ACC112 (cell line): ENCODE results near the gene HDAC4.
"Not testable (repeated sequence)": the region's sequence is repeated elsewhere in the genome, so short reads cannot be mapped to it uniquely, and the experiment has no call there.

Experiments used
- H2AFZ ChIP-seq: fragments of 200-600 bp; sonication (generic); one replicate; pipeline ENCODE4 v1.6.0; 2017; ENCODE audit warnings: antibody characterized with exemption, low read length; ENCODE audit not compliant: unreplicated experiment
- H3K27ac ChIP-seq: fragments of 200-600 bp; sonication (generic); 2 replicates; pipeline ENCODE4 v1.5.1; 2014; ENCODE audit warnings: low read depth, mild to moderate bottlenecking, antibody characterized with exemption, low read length, moderate library complexity
- H3K27me3 ChIP-seq: fragments of 200-600 bp; sonication (generic); 2 replicates; pipeline ENCODE4 v1.6.1; 2014; ENCODE audit warnings: mild to moderate bottlenecking, antibody characterized with exemption, low read length, moderate library complexity, mixed read lengths; ENCODE audit not compliant: insufficient read depth
- H3K36me3 ChIP-seq: fragments of 200-600 bp; sonication (generic); 2 replicates; pipeline ENCODE4 v1.6.1; 2016; ENCODE audit warnings: mild to moderate bottlenecking, antibody characterized with exemption, low read length, moderate library complexity, mixed read lengths; ENCODE audit not compliant: insufficient read depth
- H3K4me1 ChIP-seq: fragments of 200-600 bp; sonication (generic); one replicate; pipeline ENCODE4 v1.6.1; 2016; ENCODE audit warnings: low read length, mixed read lengths; ENCODE audit not compliant: insufficient read depth, unreplicated experiment, control insufficient read depth
- H3K4me3 ChIP-seq: fragments of 200-600 bp; sonication (generic); 2 replicates; pipeline ENCODE4 v1.5.1; 2014; ENCODE audit warnings: mild to moderate bottlenecking, low read depth, low read length
- H3K79me2 ChIP-seq: fragments of 200-600 bp; sonication (generic); one replicate; pipeline ENCODE4 v1.6.0; 2016; ENCODE audit warnings: low read length; ENCODE audit not compliant: control insufficient read depth, unreplicated experiment, insufficient read depth

HDAC4 gene

GRCh38 chr2:239077260-239077659 lies 323.6 kb downstream of the HDAC4 start:
- no peaks in the 10 kb centered on the region for H3K27me3 ChIP-seq
- no peak overlapping the region for H3K27ac ChIP-seq
- H3K4me3 ChIP-seq, result no peak overlapping the region
- H3K79me2 ChIP-seq, result no peaks in the 10 kb centered on the region
- no peaks in the 10 kb centered on the region for H3K4me1 ChIP-seq
- no peaks in the 10 kb centered on the region for H3K36me3 ChIP-seq
- no peak overlapping the region for H2AFZ ChIP-seq

GRCh38 chr2:239075918-239076758 lies 324.7 kb downstream of the HDAC4 start:
- H3K36me3 ChIP-seq, result peaks cover 7% of the 10 kb centered on the region; the same call in 1 of the 2 replicates
- H3K27ac ChIP-seq, result no peak overlapping the region
- no peak overlapping the region for H3K4me3 ChIP-seq
- no peaks in the 10 kb centered on the region for H3K4me1 ChIP-seq
- no peak overlapping the region for H2AFZ ChIP-seq
- H3K79me2 ChIP-seq, result no peaks in the 10 kb centered on the region
- H3K27me3 ChIP-seq, result no peaks in the 10 kb centered on the region

- Histone ChIP-seq H3K27ac (no peak overlapping the region), H3K4me3 (no peak overlapping the region), H2AFZ (no peak overlapping the region), H3K4me1 (no peaks in the 10 kb centered on the region), H3K27me3 (no peaks in the 10 kb centered on the region), H3K79me2 (no peaks in the 10 kb centered on the region), H3K36me3 (peaks cover 7% of the 10 kb centered on the region; the same call in 1 of the 2 replicates)
Observed at GRCh38 chr2:239073745-239074530, 326.9 kb downstream of the HDAC4 start.

GRCh38 chr2:239073270-239073669 lies 327.6 kb downstream of the HDAC4 start:
- Histone ChIP-seq H2AFZ (no peak overlapping the region), H3K27ac (no peak overlapping the region), H3K36me3 (peaks cover 7% of the 10 kb centered on the region; the same call in 1 of the 2 replicates), H3K27me3 (no peaks in the 10 kb centered on the region), H3K4me1 (peaks cover 3% of the 10 kb centered on the region), H3K79me2 (no peaks in the 10 kb centered on the region), H3K4me3 (no peak overlapping the region)

- Histone ChIP-seq H3K4me1 (peaks cover 4% of the 10 kb centered on the region), H2AFZ (no peak overlapping the region), H3K79me2 (no peaks in the 10 kb centered on the region), H3K27me3 (no peaks in the 10 kb centered on the region), H3K4me3 (no peak overlapping the region), H3K27ac (no peak overlapping the region), H3K36me3 (peaks cover 7% of the 10 kb centered on the region; the same call in 1 of the 2 replicates)
Observed at GRCh38 chr2:239072786-239073185, 328.0 kb downstream of the HDAC4 start.

GRCh38 chr2:239070466-239070865 lies 330.4 kb downstream of the HDAC4 start:
- no peak overlapping the region for H3K27ac ChIP-seq
- no peak overlapping the region for H3K4me3 ChIP-seq
- H3K27me3 ChIP-seq, result no peaks in the 10 kb centered on the region
- no peaks in the 10 kb centered on the region for H3K79me2 ChIP-seq
- peaks cover 11% of the 10 kb centered on the region; the same call in 1 of the 2 replicates for H3K36me3 ChIP-seq
- H2AFZ ChIP-seq, result no peak overlapping the region
- peaks cover 4% of the 10 kb centered on the region for H3K4me1 ChIP-seq

- H3K27me3 ChIP-seq, H3K4me3 ChIP-seq, H2AFZ ChIP-seq, H3K4me1 ChIP-seq, H3K79me2 ChIP-seq, H3K27ac ChIP-seq: not testable (repeated sequence)
- peaks cover 11% of the 10 kb centered on the region; the same call in 1 of the 2 replicates for H3K36me3 ChIP-seq
Observed at GRCh38 chr2:239069362-239070333, 331.2 kb downstream of the HDAC4 start.

GRCh38 chr2:239068411-239068810 lies 332.4 kb downstream of the HDAC4 start:
- Histone ChIP-seq H3K27me3 (no peaks in the 10 kb centered on the region), H3K4me3 (no peak overlapping the region), H3K4me1 (peaks cover 4% of the 10 kb centered on the region), H2AFZ (no peak overlapping the region), H3K79me2 (no peaks in the 10 kb centered on the region), H3K27ac (no peak overlapping the region), H3K36me3 (peaks cover 11% of the 10 kb centered on the region; the same call in 1 of the 2 replicates)

- Histone ChIP-seq H3K79me2 (no peaks in the 10 kb centered on the region), H3K27me3 (no peaks in the 10 kb centered on the region), H2AFZ (no peak overlapping the region), H3K4me3 (no peak overlapping the region), H3K27ac (no peak overlapping the region), H3K36me3 (peaks cover 11% of the 10 kb centered on the region; the same call in 1 of the 2 replicates), H3K4me1 (peaks cover 4% of the 10 kb centered on the region)
Observed at GRCh38 chr2:239067196-239067865, 333.5 kb downstream of the HDAC4 start.
